GM19467 (cell line): ENCODE measurements around the gene RPS6KB2.
A peak's percentile ranks its signal among the peaks of the same experiment; 100 is the strongest.
"Not testable (repeated sequence)": the region's sequence is repeated elsewhere in the genome, so short reads cannot be mapped to it uniquely, and the experiment has no call there.

ENCODE experiments used
- ATAC-seq: cut with Tn5 transposase; IDR thresholded peaks from one replicate; pipeline ENCODE4 v1.9.1; 2021; ENCODE audit warnings: mild to moderate bottlenecking, moderate library complexity; ENCODE audit not compliant: unreplicated experiment

Gene RPS6KB2

DNA sequence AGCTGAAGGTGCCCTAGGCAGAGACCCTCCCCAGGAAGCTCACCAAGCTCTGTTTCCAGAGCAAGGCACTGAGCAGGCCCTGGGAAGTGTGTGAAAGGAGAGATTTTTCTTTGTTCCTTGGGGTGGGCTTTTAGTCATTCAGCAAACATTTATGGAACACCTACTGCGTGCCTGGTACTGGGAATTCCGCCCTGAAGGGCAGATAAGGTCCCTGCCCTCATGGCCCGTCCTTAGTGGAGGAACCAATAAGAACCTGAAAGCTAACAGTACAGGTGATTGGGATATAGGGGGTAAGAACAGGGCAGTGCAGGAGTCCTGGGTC is 36.9 kb downstream of the RPS6KB2 start:
- ATAC-seq, result no peak

DNA sequence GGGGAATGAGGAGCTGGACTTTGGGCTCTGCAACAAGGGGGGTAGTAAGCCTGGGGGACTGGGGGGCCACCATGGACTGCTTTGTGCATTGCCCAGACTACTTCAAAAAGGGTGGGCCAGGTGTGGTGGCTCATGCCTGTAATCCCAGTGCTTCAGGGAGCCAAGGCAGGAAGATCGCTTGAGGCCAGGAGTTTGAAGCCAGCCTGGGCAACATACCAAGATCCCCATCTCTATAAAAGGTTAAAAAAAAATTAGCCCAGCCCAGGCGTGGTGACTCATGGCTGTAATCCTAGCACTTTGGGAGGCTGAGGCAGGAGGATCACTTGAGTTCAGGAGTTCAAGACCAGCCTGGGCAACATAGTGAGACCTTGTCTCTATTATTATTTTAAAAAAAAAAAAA is 37.2 kb downstream of the RPS6KB2 start:
- not testable (repeated sequence) for ATAC-seq

DNA sequence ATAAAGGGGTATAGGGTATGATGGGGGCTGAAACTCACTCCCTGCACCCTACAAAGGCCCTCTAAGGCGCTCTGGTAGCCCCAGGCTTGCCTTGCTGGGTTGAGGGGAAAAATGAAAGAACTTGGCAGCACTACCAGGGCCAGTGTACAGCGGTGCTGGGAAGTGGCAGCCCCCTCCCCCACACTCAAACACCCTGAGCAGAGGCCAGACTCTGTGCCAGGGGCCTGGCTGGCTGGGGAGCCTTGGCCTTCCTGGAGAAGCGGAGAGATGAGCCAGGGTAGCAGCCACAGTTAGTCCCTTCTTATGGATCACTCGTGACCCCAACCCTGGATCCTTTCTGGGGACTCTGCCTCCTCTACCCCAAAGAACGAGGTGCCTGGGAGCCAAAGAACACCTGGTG is 38.1 kb downstream of the RPS6KB2 start:
- no peak for ATAC-seq

DNA sequence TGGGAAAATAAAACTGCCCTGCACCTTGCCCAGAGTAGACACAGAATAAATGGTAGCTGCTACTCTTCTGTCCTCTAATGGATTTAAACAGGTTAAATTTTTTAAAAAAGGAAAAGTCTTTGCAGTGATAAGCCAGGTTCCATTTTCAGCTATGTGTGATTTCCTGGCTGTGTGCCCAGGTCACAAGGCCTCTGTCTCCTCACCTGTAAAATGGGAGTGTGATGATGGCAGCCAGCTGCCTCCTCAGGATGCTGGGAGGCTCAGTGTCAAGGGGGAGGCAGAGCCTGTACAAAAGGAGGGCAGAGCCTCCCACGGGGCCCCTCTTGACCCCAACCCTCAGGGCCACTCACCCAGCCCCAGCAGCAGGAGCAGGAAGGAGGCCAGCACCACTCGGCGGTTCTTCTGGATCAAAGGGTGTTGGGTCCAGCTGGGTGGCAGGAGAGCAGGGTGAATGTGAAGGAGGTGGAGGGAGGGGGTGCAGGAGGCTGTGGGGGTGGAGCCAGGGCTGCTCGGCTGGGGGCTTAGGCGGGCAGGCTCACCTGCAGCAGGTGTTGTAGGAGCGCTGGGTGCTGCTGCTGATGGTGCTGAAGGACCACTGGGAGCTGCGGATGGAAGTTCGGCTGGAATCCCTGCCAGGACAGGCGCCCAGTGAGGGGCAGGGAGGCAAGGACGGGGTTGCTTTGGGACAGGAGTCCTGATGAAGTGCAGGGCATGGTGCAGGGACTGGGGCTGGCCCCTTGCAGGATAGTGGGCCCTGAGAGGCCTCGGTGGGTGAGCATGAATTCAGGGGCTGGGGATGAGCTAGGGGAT is 38.9 kb downstream of the RPS6KB2 start:
- ATAC-seq, result no peak

DNA sequence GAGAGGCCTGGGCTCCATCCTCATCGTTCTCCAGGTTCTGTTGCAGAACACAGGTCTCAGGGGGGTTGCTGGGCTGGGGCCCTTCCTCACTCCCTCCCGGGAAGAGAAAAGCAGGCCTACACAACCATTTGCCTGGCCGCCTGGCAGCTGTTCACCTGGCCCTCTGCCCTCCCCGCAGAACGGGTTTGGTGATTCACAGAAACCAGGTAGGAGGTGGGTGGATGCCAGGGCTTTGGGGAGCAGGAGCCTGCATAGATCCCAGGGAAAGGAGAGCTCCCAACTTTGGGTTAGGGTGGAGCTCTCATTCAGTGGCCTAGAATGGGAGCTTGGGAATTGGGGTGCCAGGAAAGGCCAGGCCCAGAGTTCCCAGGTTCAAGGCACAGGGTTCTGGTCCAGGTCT is 39.8 kb downstream of the RPS6KB2 start:
- ATAC-seq, result no peak

DNA sequence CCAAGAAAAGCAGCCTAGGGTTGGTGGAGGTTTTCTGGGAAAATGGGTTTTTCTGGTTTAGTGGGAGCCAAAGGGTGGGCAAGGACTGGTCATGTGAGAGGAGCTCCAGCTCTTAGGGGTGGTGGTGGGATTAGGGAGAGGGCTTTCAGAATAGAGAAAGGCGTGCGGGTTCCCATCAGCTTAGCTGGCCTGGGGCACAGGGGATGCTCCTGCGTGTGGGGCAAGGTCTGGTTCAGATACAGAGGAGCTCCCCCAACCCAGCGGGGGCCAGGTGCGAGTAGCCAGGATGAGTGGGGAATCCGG is 40.1 kb downstream of the RPS6KB2 start:
- ATAC-seq, result no peak

DNA sequence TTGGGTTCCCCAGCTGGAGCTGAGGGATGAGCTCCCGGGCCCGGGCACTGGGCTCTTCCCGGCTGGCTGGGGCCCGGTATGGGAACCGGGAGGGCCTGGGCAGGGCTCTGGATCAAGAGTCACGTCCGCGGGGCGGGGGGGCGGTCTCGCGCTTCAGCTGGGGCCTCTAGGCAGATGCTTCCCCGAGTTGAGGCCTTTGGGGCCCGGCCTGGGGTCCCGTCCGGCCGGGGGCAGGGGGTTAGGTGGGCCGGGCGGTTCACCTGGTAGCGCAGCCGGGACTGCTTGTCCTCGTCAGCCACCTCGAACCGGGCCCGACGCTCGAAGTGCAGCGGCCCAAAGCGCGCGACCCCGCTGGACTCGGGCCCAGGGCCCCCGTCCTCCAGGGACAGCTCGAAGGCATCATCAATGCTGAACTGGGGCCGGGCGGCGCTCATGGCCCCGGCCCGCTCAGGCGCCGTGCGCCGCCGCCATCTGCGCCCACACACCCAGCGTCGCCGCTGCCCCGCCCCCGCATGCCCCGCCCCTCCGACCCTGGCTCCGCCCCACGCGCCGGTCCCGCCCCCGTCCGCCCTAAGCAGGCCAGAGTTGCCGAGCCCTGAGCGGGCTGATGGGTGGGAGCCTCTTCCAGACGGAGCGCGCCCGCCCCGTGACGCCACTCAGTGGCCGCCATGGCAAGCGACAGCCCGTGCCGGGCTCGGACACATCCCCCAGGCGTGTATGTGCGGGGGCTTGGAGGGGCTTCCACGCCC is 40.6 kb downstream of the RPS6KB2 start, which contains the start of gene TMEM134:
TSS of gene TMEM134 (minus strand) at position 493 of the 749 bp plus-strand sequence. CDS start at position 434, 59 bp downstream.
- ATAC-seq, result peak; percentile 60

DNA sequence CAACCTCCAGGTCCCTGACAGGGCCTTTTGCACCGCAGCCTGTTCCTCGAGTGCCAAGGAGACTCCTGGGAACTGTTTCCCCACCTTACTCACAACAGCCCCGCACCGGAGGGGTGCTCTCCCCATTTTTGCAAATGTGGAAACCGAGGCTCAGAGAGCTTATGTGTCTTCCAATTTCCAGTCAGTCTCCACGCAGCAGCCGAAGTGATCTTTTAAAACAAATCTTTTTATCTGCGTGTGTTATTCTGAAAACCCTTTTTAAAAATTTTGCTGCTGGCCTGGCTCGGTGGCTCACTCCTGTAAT is 41.2 kb downstream of the RPS6KB2 start:
- no peak for ATAC-seq

DNA sequence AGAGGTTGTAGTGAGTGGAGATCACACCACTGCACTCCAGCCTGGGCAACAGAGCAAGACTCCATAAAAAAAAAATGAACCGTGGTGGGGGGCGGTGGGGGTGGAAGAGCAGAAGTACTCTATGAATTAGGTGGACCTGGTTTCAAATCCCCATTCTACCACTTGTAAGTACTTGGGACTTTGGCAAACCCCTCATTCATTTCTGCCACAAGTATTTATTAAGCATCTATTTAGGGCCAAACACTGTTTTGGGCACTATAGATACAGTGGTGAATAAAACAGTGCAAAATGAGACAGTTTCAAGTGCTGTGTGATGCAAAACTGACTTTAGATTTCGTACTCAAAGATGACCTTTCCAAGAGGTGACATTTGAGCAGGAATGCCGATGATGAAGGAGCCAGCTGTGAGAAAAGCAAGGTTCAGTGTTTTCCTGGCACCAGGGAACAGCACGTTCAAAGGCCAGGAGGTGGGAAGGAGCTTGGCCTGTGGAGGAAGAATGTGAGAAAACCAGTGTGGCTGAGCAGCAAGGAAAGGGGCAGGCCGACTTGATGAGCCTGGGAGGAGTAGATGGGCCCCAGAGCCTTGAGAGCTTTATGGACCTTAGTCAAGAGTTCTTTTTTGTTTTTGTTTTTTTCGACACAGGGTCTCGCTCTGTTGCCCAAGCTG is 42.2 kb downstream of the RPS6KB2 start:
- no peak for ATAC-seq

DNA sequence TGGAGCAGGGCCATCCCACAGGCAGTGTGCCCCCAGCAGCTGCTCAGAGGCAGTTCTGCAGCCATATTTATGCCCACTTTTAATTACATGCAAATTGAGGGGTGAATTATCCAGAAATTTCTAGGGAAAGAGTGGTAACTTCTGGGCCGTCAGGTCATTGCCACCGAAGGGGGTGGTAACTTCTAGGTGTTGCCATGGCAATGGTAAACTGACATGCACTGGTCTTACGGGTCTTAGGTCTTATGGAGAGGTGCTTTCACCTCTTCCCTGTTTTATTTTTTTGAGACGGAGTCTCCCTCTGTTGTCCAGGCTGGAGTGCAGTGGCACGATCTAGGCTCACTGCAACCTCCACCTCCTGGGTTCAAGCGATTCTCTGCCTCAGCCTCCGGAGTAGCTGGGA is 44.6 kb downstream of the RPS6KB2 start:
- no peak for ATAC-seq

DNA sequence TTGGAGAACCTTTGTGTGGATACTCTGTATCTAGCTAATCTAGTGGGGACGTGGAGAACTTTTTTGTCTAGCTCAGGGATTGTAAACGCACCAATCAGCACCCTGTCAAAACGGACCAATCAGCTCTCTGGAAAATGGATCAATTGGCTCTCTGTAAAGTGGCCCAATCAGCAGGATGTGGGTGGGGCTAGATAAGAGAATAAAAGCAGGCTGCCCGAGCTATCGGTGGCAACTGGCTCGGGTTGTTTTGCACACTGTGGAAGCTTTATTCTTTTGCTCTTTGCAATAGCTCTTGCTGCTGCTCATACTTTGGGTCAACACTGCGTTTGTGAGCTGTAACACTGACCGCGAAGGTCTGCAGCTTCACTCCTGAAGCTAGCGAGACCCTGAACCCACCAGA is 48.4 kb downstream of the RPS6KB2 start:
- ATAC-seq, result not testable (repeated sequence)

DNA sequence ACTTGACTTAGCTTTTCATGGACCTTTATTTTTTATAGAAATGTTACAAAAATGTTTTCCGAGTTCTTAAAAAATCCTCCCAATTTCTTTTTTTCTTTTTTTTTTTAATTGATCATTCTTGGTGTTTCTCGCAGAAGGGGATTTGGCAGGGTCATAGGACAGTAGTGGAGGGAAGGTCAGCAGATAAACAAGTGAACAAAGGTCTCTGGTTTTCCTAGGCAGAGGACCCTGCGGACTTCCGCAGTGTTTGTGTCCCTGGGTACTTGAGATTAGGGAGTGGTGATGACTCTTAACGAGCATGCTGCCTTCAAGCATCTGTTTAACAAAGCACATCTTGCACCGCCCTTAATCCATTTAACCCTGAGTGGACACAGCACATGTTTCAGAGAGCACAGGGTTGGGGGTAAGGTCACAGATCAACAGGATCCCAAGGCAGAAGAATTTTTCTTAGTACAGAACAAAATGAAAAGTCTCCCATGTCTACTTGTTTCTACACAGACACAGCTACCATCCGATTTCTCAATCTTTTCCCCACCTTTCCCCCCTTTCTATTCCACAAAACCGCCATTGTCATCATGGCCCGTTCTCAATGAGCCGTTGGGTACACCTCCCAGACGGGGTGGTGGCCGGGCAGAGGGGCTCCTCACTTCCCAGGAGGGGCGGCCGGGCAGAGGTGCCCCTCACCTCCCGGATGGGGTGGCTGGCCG is 49.2 kb downstream of the RPS6KB2 start:
- ATAC-seq, result not testable (repeated sequence)

DNA sequence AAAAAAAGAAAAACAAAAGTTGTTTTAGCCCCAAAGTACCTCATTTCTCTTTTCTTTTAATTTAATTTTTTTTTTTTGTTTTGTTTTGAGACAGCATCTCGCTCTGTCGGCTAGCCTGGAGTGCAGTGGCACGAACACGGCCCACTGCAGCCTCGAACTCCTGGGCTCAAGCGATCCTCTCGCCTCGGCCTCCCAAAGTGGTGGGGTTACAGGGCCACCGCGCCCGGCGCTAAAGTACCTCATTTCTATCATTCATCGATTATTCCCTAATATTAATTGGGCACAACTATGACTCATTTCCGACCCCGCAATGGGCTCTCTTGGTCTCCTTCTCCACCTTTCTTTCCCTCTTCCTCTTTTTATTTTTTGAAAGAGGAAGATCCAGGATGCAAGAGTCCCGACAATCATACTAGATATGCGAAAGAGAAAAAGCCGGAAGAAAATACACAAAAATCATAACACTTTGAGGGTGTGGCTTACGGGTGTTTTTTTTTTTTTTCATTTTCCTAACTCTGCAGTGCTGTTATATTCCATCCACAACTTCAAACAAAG is 54.1 kb downstream of the RPS6KB2 start:
- ATAC-seq, result no peak

DNA sequence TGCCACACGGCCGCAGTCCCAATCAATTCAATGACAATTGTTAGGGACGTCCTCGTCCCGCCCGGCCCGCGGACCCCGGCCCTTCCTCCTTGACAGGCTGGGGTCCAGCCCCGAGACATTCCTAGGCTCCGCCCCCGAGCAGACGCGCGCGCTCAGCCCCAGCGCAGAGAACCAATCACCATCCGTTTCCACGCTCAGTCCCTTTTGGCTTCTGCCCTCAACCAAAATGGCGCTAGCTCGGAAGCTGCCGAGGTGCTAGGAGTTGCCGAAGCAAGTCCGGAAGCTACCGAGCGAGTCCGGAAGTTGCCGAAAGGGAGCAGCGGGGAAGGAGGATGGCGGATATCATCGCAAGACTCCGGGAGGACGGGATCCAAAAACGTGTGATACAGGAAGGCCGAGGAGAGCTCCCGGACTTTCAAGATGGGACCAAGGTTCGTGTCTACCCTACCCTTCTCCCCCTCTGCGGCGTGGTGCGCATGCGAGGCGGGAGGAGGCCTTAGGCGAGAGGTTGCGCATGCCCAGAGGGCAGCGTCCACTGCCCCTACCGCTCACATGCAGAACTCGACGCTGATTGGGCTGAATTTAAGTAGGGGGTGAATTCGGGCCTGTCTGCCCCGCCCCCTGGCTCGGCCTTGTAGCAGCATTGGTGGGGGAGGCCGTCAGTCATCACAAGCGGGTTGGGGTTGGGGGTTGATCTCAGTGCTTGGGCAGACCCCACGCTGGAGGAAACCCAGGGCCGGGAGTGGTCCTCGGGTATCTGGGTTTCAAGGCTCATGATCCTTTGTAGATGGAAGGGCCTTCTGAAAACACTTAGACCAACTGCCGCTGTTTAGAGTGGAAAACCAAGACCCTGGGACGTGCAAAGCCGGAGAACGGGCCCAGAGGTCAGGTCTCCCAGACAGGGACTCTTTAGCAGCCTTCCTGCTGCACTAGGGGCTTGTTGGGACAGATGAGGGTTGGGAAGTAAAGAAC is 54.8 kb downstream of the RPS6KB2 start, which contains the start of gene AIP:
TSS of gene AIP (plus strand) at position 200 of the 972 bp plus-strand sequence. CDS start at position 333, 133 bp downstream.
- ATAC-seq, result peak; percentile 67

DNA sequence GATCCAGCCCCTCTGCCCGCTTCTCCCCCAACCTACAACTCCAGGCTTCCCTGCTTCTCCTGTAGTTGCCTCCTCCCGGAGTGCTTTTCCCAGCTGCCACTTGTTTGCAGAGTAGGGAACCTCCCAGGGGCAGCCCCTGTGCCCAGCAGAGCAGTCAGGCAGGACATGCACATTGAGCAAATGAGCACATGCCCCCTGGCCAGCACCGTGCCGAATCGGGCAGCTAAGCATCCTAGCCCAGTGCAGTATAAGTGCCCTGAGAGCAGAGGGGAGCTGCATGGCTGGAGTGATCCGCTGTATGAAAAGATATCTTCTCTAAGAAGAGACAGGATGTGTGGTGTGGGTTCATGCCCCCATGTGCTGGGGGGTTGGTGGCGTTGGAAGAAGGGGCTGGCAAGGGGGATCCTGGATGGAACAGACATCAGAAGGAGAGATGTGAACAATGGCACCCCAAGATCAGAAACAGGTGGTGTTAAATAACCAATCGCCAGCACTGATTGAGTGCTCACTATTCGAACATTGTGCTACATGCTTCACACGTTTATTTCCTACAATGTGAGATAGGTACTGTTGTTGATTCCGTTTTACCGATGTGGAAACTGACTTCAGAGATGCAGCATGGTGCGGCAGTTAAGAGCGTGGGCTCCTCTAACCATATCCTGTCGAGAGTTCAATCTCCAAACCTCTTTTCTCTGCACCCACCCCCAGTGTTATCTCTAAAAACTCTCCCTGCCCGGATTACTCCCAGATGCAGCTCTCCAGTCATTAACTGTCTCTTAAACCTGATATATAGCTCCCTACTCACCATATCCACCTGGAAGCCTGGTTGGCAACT is 55.8 kb downstream of the RPS6KB2 start:
- ATAC-seq, result no peak

DNA sequence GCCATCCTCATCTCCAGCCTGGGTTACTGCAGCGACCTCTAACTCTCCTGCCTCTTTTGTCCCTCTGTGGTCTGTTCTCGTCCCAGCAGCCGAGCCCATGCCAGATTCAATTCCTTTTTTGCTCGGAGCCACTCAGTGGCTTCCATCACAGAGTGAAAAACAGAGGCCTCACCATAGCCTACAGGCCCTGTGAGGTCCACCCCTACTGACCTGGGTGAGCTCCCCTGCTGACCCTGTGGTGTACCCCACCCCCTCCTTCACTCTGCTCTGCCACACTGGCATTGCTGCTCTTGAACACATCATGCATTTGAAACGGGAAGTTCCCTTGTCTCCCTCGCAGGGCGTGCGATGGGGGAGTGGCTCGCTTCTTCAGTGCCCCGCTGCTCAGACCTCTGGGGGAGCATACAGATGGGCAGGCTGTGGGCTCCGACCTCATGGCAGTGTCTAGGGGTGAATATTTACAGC is 56.6 kb downstream of the RPS6KB2 start:
- no peak for ATAC-seq
